Measurements from ENCODE around the gene SPTBN5.

The SPTBN5 gene

DNA sequence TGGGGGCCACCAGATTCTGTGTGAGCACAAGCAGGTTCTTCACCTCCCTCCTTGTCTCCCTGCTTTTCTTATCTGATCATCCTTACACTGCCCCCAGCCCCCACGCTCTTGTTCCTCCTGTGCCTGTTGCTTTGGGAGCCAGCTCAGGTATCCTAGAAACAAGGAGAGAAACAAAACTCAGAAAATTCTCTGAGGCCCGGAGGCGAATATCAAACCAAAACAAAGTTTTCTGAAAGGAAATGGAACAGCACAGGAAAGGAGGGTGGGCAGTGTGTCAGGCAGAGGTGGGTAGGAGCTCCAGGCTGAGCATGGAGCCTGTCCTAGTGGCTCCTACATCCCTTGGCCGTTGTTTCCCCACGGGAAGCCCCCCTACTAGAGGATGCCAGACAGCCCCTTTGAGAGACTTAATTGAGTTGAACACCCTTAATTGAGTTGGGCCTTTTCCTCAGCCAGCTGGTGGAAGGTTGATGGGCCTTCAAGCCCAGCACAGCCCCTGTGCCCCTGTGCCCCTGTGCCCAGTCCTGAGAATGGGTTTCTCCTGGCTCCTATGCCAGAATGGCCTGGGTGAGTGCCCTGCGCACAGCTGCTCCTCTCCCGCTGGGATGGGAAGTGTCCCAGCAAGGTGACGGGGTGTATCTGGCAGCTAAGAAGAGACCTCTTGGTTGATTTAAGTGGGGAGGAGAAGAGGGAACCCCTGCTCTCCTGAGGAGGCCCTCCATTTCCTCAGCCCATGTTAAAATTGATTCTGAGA lies 88.8 kb downstream of the SPTBN5 start:
- H3K4me3 ChIP-seq (ENCODE audit: low read depth, low read length), result no peak overlapping the region
- DNase-seq (ENCODE audit: low read depth), result no peak
- TF ChIP-seq, protein P1, sequence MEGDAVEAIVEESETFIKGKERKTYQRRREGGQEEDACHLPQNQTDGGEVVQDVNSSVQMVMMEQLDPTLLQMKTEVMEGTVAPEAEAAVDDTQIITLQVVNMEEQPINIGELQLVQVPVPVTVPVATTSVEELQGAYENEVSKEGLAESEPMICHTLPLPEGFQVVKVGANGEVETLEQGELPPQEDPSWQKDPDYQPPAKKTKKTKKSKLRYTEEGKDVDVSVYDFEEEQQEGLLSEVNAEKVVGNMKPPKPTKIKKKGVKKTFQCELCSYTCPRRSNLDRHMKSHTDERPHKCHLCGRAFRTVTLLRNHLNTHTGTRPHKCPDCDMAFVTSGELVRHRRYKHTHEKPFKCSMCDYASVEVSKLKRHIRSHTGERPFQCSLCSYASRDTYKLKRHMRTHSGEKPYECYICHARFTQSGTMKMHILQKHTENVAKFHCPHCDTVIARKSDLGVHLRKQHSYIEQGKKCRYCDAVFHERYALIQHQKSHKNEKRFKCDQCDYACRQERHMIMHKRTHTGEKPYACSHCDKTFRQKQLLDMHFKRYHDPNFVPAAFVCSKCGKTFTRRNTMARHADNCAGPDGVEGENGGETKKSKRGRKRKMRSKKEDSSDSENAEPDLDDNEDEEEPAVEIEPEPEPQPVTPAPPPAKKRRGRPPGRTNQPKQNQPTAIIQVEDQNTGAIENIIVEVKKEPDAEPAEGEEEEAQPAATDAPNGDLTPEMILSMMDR (IDR thresholded peaks at IDR 0.05; ENCODE audit: control insufficient read depth, extremely low read depth, insufficient read depth), result no peak

DNA sequence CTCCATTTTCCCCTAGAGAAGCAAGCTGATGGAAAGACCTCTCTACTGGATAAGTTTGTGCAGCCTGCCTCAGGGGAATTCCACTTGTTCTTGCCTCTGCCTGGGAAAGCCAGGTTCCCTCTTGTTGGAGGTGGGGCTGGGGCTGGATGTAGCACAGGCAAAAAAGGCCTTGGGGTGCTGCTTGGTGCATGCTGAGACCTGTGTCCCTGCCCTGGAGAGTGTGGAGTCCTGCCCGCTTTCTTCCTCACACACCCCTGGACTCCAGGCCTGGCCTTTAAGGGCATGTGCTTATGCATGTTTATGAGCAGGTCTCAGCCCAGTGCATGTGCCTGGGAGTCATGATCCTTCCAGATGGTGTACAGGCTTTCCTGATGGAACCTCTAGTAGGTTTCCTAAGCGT lies 89.5 kb downstream of the SPTBN5 start:
- TF ChIP-seq, protein P1 (IDR thresholded peaks at IDR 0.05; ENCODE audit: control insufficient read depth, extremely low read depth, insufficient read depth), result no peak
- no peak for DNase-seq (ENCODE audit: low read depth)
- H3K4me3 ChIP-seq (ENCODE audit: low read depth, low read length), result no peak overlapping the region

DNA sequence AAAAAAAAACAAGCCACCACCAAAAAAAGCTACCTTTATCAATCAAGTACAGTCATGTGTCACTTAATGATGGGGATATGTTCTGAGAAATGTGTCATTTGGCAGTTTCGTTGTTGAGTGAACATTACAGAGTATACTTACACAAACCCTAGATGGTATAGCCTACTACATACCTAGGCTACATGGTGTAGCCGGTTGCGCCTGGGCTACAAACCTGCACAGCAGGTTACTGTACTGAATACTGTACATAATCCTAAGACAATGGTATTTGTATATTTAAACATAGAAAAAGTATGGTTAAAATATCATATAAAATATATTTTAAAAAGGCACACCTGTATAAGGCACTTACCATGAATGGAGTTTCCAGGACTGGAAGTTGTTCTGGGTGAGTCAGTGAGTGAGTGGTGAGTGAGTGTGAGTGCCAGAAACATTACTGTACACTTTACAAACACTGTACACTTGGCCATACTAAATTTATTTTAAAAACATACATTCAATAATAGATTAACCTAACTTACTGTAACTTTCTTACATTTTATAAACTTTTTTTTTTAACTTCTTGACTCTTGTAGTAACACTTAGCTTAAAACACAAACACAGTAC lies 91.9 kb downstream of the SPTBN5 start:
- no peak for DNase-seq (ENCODE audit: low read depth)
- H3K4me3 ChIP-seq (ENCODE audit: low read depth, low read length), result no peak overlapping the region
- TF ChIP-seq, protein P1 (IDR thresholded peaks at IDR 0.05; ENCODE audit: control insufficient read depth, extremely low read depth, insufficient read depth), result no peak

DNA sequence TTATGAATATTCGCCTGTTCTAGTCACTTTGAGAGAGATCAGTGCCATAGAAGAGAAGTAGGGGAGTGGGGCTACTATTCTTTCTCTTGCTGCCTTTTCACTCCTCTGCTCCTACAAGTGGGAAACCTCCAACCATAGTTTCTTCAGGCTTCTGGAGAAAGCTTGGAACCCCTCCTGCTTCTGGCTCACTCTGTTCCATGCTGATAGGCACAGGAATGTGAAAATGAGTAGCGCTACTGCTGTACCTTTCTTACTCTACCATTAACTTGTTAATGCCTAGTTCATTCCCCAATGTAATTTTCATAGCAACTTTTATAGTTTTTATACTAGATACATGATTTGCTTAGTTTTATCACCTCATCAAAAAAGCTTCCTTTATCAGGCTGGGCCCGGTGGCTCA lies 92.7 kb downstream of the SPTBN5 start:
- no peak for DNase-seq (ENCODE audit: low read depth)

DNA sequence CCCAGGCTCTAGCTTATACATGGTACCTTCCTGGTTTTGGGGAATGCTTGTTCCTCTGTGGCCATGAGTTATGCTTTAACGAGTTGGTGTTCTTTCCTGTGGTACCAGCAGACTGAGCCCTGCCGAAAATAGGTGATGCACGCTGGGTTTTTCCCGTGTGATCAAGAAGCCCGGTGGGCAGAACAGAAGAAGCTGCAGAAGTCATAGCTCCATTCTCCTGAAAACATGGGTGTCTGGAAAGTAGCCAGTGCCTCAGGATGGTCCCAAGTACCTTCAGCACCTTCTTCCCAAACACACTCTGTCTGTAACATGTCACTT lies 94.4 kb downstream of the SPTBN5 start:
- DNase-seq (ENCODE audit: low read depth), result no peak
- TF ChIP-seq, protein P1 (IDR thresholded peaks at IDR 0.05; ENCODE audit: control insufficient read depth, extremely low read depth, insufficient read depth), result no peak
- H3K4me3 ChIP-seq (ENCODE audit: low read depth, low read length), result no peak overlapping the region

More for the DNA sequence above, 92.7 kb downstream of the SPTBN5 start:
- TF ChIP-seq, protein P1 (IDR thresholded peaks at IDR 0.05; ENCODE audit: control insufficient read depth, extremely low read depth, insufficient read depth), result no peak
- no peak overlapping the region for H3K4me3 ChIP-seq (ENCODE audit: low read depth, low read length)

DNA sequence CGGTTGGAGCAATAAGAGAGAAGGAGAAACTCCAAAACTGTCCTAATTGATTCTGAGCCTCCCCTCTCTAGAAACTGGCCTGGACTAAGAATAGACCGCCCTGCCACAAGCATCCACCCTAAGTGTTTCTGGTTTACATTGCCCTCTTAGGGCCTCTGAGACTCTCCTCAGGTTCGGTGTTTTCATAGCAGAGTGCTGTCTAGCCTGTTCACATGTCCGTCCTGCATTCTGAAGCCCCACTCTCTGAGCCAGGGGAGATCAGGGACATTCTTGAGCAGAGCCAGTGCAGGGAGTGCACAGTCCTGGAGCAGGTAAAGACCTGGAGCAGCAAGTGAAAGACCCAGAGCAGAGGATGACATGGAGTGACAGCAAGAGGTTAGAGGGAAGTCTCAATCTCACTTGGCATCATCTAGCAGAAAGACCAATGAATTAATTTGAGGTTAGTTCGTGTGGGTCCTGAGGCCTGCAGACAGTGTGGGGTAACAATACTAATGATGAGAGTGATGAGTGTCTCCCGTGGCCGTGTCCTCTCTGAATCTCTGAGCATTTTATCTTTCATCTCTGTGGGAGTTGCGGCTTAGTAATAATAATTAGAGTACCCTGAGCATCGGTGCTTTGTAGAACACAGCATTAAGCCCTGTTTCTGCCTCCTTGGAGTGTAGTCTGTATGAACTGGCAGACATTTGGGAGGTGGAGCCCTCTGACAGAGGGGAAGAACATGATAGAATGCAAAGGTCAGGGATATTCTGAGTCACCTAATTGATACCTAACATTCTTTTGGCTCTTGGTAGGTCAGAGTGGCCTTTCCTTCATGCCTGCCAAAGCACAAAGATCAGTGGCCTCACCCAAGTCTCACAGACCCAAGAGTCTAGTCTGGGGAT lies 95.0 kb downstream of the SPTBN5 start:
- DNase-seq (ENCODE audit: low read depth), result no peak
- TF ChIP-seq, protein P1 (IDR thresholded peaks at IDR 0.05; ENCODE audit: control insufficient read depth, extremely low read depth, insufficient read depth), result no peak
- no peak overlapping the region for H3K4me3 ChIP-seq (ENCODE audit: low read depth, low read length)
